Astrocyte of the cerebellum (primary cell): ENCODE measurements around the gene SNX13.
"Not testable (repeated sequence)": the region's sequence is repeated elsewhere in the genome, so short reads cannot be mapped to it uniquely, and the experiment has no call there.

Source experiments
- DNase-seq: peaks from one replicate; pipeline ENCODE4 v3.0.0-alpha.2; 2011; ENCODE audit warnings: low read depth
- H3K4me3 ChIP-seq: 2 replicates; pipeline ENCODE4 v1.5.1; 2011; ENCODE audit warnings: mild to moderate bottlenecking, low read depth, low read length, moderate library complexity
- in situ Hi-C: cut with HindIII; loops from 2 replicates; pipeline ENCODE4 v1.10.0; 2017; ENCODE audit warnings: low sequenced_read_pairs
- TF ChIP-seq, protein P1 (sequence below): IDR thresholded peaks from 2 replicates; pipeline ENCODE4 v1.5.1; 2012; ENCODE audit warnings: low read length, low read depth, moderate library complexity, mild to moderate bottlenecking; ENCODE audit errors: missing control alignments

Gene SNX13

DNA sequence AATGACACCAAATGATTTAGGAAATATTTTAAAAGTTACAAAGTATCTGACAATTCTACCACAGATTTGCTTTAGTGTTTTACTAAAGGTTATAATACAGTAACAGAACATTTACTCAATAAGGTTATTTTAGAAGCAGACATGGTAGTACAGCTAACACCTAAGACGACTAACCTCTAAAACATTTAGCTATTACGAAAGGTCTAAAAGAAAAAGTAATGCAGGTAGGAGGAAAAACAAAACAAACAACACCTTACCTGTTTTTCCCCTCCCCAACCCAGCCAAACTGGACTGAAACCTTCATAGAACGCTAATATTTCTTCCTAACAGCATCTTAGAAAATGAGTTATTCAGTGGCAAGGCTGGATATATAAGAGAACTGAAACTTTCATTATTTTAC lies 111.3 kb downstream of the SNX13 start:
- no peak overlapping the region for H3K4me3 ChIP-seq
- TF ChIP-seq, protein P1, sequence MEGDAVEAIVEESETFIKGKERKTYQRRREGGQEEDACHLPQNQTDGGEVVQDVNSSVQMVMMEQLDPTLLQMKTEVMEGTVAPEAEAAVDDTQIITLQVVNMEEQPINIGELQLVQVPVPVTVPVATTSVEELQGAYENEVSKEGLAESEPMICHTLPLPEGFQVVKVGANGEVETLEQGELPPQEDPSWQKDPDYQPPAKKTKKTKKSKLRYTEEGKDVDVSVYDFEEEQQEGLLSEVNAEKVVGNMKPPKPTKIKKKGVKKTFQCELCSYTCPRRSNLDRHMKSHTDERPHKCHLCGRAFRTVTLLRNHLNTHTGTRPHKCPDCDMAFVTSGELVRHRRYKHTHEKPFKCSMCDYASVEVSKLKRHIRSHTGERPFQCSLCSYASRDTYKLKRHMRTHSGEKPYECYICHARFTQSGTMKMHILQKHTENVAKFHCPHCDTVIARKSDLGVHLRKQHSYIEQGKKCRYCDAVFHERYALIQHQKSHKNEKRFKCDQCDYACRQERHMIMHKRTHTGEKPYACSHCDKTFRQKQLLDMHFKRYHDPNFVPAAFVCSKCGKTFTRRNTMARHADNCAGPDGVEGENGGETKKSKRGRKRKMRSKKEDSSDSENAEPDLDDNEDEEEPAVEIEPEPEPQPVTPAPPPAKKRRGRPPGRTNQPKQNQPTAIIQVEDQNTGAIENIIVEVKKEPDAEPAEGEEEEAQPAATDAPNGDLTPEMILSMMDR, result no peak
- DNase-seq, result no peak
- in situ Hi-C loops, result no loop called here

DNA sequence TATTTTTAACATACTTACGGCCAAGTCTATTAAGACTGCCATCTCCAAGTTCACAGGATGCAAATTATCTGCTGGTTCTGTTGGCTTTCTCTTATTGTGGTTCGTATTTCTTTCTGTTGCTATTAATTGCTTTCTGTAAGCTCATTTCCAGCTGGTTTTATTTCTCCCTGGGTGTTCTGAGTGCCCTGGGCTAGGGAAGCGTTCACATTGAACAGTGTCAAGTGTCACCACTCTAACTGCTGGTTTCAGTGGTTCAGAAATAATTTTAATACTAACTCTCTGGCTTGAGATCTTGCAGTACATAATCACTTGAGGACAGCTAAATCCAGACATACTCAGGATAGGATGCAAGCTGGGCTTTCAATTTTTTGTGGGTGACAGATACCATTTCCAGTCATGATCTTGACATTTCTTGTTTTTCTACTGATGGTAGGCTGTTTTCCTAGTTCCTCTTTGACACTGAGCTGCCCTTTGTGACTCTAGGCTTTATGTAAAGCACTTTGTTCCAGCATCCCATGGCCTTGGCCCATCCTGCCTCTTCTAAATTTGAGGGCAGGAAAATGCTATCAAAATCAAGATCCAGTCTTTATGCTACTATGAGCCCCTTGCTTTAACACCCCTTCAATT lies 117.6 kb downstream of the SNX13 start:
- in situ Hi-C loops, result no loop called here
- DNase-seq, result no peak
- TF ChIP-seq, protein P1, result no peak
- no peak overlapping the region for H3K4me3 ChIP-seq

DNA sequence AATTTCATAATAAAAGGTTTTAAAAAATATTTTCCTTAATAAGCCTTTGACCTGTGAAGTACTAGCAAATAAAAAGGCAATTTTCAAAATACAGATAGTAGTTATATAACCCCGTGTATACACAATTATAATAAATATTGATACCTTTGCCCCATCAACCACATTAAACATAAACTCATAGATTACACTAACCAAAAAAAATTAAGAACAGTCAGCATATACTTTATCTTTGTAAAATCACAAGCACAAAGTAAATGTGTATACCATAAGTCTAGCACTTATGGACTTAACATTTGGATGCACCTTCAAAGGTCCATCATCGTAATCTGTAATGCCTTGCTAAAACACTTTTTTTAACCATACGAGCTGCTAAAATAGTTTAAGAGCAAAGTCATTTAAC lies 123.4 kb downstream of the SNX13 start:
- no peak overlapping the region for H3K4me3 ChIP-seq
- TF ChIP-seq, protein P1, result no peak
- DNase-seq, result no peak
- in situ Hi-C loops, result no loop called here

DNA sequence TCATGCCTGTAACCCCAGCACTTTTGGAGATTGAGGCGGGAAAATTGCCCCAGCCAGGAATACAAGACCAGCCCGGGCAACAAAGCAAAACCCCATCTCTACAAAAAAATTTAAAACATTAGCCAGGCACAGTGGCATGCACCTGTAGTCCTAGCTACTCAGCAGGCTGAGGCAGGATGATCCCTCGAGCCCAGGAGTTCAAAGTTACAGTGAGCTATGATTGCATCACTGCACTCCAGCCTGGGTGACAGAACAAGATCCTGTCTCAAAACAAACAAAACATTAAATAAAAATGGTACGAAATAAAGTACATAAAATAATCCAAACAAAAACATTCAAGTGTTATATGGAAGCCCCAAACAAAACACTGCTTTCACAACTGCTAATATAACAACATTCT lies 125.0 kb downstream of the SNX13 start:
- DNase-seq, result no peak
- in situ Hi-C loops, result no loop called here

DNA sequence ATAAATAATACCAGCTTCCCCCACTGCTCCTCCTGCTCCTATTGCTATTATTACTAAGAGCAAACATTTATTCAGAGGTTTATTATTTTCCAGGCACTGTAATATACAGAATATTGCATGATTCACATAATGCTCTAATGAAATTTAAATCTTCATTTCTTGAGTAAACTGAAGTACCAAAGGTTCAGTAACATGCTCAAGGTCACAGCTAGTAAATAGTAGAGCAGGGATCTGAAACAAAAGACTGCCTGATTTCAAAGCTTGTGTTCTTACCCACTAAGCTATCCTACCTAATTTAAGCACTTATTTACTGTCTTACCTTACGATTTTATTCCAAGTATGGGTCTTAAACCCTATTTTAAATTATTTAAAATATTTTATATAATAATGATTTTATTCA lies 126.2 kb downstream of the SNX13 start:
- TF ChIP-seq, protein P1, result no peak
- no peak for DNase-seq
- no peak overlapping the region for H3K4me3 ChIP-seq
- in situ Hi-C loops, result no loop called here

More for the DNA sequence above, 125.0 kb downstream of the SNX13 start:
- no peak overlapping the region for H3K4me3 ChIP-seq
- TF ChIP-seq, protein P1, result no peak

DNA sequence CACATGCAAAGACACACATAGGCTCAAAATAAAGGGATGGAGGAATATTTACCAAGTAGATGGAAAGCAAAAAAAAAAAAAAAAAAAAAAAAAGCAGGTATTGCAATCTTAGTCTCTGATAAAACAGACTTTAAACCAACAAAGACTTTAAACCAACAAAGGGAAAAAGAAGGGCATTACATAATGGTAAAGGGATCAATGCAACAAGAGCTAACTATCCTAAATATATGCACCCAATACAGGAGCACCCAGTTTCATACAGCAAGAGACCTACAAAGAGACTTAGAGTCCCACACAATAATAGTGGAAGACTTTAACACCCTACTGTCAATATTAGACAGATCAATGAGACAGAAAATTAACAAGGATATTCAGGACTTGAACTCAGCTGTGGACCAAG lies 131.1 kb downstream of the SNX13 start:
- H3K4me3 ChIP-seq, in situ Hi-C loops, DNase-seq: not testable (repeated sequence)

DNA sequence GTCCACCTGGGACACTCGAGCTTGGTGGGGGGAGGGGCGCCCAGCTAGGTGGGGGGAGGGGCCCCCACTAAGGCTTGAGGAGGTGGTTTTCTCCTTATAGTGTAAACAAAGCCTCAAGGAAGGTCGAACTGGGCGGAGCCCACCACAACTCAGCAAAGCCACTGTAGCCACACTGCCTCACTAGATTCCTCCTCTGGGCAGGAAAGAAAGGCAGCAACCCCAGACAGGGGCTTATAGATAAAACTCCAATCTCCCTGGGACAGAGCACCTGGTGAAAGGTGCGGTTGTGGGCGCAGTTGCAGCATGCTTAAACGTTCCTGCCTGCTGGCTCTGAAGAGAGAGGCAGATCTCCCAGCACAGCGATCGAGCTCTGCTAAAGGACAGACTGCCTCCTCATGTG lies 133.1 kb downstream of the SNX13 start:
- H3K4me3 ChIP-seq, result no peak overlapping the region
- TF ChIP-seq, protein P1, result no peak
- no peak for DNase-seq
- in situ Hi-C loops, result no loop called here
